ENCODE data around the gene ERICH6B.

ERICH6B gene

GRCh38 chr13:45536224-45536623 lies 79.3 kb downstream of the ERICH6B start:
- Histone ChIP-seq H2AFZ (ENCODE audit: low read length) (no peak overlapping the region), H4K20me1 (ENCODE audit: insufficient read depth, low read length) (no peaks in the 10 kb centered on the region), H3F3A (ENCODE audit: insufficient read depth, low read length) (no peaks in the 10 kb centered on the region), H3K4me3 (ENCODE audit: low read depth, low read length, poor library complexity, severe bottlenecking) (no peak overlapping the region), H3K36me3 (ENCODE audit: insufficient read depth, low read length) (peaks cover 28% of the 10 kb centered on the region), H3K9ac (ENCODE audit: low read length) (no peak overlapping the region), H3K79me2 (ENCODE audit: insufficient read depth, low read length) (no peaks in the 10 kb centered on the region), H3K9me3 (ENCODE audit: low read length) (no peaks in the 10 kb centered on the region), H3K9me2 (ENCODE audit: low read depth, low read length) (no peaks in the 10 kb centered on the region), H3K4me1 (ENCODE audit: insufficient read depth, low read length, severe bottlenecking) (no peaks in the 10 kb centered on the region), H3K4me2 (ENCODE audit: low read length) (no peak overlapping the region), H3K27me3 (ENCODE audit: insufficient read depth, low read length) (no peaks in the 10 kb centered on the region), H3K27ac (ENCODE audit: low read depth, low read length, poor library complexity, severe bottlenecking) (no peak overlapping the region)
- TF ChIP-seq EZH2 (IDR thresholded peaks at IDR 0.05; ENCODE audit: borderline replicate concordance, low read length) (no peak), CTCF (IDR thresholded peaks at IDR 0.05; ENCODE audit: low read length) (no peak)

DNA sequence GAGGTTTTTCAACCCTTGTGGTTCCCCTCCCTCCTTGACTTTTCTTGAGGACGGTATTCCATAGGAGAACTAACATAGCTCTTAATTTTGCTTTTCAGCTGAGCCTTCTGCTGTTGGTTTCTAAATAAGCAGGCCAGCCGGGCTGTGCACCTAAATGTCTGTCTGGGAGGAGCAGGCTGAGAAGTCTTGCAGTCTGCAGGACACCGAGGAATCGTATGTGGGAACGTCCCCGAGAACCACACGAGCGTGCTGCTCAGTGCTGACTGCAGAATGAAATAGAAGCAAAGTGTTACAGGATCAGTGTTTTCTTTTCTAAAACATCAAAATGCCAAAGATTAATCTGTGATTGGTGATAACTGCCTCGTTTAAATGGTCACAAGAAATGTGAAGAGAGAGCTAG lies 80.9 kb downstream of the ERICH6B start:
- H3K9me3 ChIP-seq (ENCODE audit: low read length) = no peaks in the 10 kb centered on the region
- no peak for TF ChIP-seq EZH2 (IDR thresholded peaks at IDR 0.05; ENCODE audit: borderline replicate concordance, low read length)
- TF ChIP-seq CTCF (IDR thresholded peaks at IDR 0.05; ENCODE audit: low read length) = no peak
- no peak overlapping the region for H3K9ac ChIP-seq (ENCODE audit: low read length)
- H4K20me1 ChIP-seq (ENCODE audit: insufficient read depth, low read length) = no peaks in the 10 kb centered on the region
- H3K4me3 ChIP-seq (ENCODE audit: low read depth, low read length, poor library complexity, severe bottlenecking) = no peak overlapping the region
- H3F3A ChIP-seq (ENCODE audit: insufficient read depth, low read length) = no peaks in the 10 kb centered on the region
- no peak overlapping the region for H2AFZ ChIP-seq (ENCODE audit: low read length)
- no peaks in the 10 kb centered on the region for H3K27me3 ChIP-seq (ENCODE audit: insufficient read depth, low read length)
- no peaks in the 10 kb centered on the region for H3K9me2 ChIP-seq (ENCODE audit: low read depth, low read length)
- H3K79me2 ChIP-seq (ENCODE audit: insufficient read depth, low read length) = no peaks in the 10 kb centered on the region
- H3K4me1 ChIP-seq (ENCODE audit: insufficient read depth, low read length, severe bottlenecking) = no peaks in the 10 kb centered on the region
- H3K36me3 ChIP-seq (ENCODE audit: insufficient read depth, low read length) = peaks cover 38% of the 10 kb centered on the region
- no peak overlapping the region for H3K27ac ChIP-seq (ENCODE audit: low read depth, low read length, poor library complexity, severe bottlenecking)
- no peak overlapping the region for H3K4me2 ChIP-seq (ENCODE audit: low read length)

DNA sequence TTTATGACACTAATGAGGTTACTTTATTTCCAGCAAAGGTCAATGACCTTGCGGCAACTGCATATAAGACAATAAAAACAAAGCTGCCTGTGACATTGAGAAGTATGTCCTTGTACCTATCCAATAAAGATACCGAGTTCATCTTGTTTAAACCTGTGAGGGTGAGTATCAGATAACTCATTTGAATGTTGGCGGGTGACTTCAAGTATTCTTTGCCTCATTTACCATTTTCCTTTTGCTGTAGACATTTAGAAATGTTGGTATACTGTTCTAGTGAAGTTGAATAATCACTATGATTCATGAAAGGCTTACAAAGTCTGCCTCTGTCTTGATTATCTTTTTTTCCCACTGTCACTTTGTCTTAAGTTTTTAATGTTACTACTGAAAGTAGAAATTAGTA lies 85.8 kb downstream of the ERICH6B start:
- Histone ChIP-seq H3F3A (ENCODE audit: insufficient read depth, low read length) (no peaks in the 10 kb centered on the region), H3K36me3 (ENCODE audit: insufficient read depth, low read length) (peaks cover 47% of the 10 kb centered on the region), H3K9me2 (ENCODE audit: low read depth, low read length) (no peaks in the 10 kb centered on the region), H3K4me1 (ENCODE audit: insufficient read depth, low read length, severe bottlenecking) (no peaks in the 10 kb centered on the region), H3K4me3 (ENCODE audit: low read depth, low read length, poor library complexity, severe bottlenecking) (no peak overlapping the region), H4K20me1 (ENCODE audit: insufficient read depth, low read length) (no peaks in the 10 kb centered on the region), H3K4me2 (ENCODE audit: low read length) (no peak overlapping the region), H3K79me2 (ENCODE audit: insufficient read depth, low read length) (no peaks in the 10 kb centered on the region), H3K9ac (ENCODE audit: low read length) (no peak overlapping the region), H2AFZ (ENCODE audit: low read length) (no peak overlapping the region), H3K27ac (ENCODE audit: low read depth, low read length, poor library complexity, severe bottlenecking) (no peak overlapping the region), H3K9me3 (ENCODE audit: low read length) (no peaks in the 10 kb centered on the region), H3K27me3 (ENCODE audit: insufficient read depth, low read length) (no peaks in the 10 kb centered on the region)
- TF ChIP-seq CTCF (IDR thresholded peaks at IDR 0.05; ENCODE audit: low read length) = no peak
- TF ChIP-seq EZH2 (IDR thresholded peaks at IDR 0.05; ENCODE audit: borderline replicate concordance, low read length) = no peak

Data from OCI-LY1 (cell line).